Esophagus (tissue), 2 donors: ENCODE results near the gene GPD1L. TPM values are rescaled to one million over a fixed set of nuclear protein-coding genes. Genes with fewer than 3 reads are reported as not detected.

ENCODE experiments used
- polyA plus RNA-seq, 2 donors: library from polyadenylated mRNA; stranded (reverse); fragments of 200-250 nt; gene quantifications; one replicate each; pipeline ENCODE4 v1.2.3, GENCODE V29; 2013
- donor health status: healthy with polysubstance abuse.
- donor health status: Bipolar disorder and iron deficiency.

Gene GPD1L
- polyA plus RNA-seq, 2 donors = 21.5 to 22.4 TPM

Other genes with a start within 250 kb of the GPD1L start
- 1 to 10 TPM; 6.4 to 9.0 TPM for gene OSBPL10, start 125.4 kb upstream of the GPD1L start, polyA plus RNA-seq
- gene ZNF860, start 124.9 kb upstream of the GPD1L start, polyA plus RNA-seq = 1 to 10 TPM in 1 of 2 donors, under 1 TPM in 1; 0.88 to 1.8 TPM
- gene CMTM8, start 132.1 kb downstream of the GPD1L start, polyA plus RNA-seq = 1 to 10 TPM; 1.1 to 1.7 TPM